ENCODE data around the gene KIRREL3. TPM values are rescaled to one million over a fixed set of nuclear protein-coding genes. Genes with fewer than 3 reads are reported as not detected.

The KIRREL3 gene
- total and polyA plus RNA-seq, 2 of the 8 experiments (the other 6 are each of a cell fraction or from before 2014, with no cell fraction given) = 0.29 to 0.32 TPM

DNA sequence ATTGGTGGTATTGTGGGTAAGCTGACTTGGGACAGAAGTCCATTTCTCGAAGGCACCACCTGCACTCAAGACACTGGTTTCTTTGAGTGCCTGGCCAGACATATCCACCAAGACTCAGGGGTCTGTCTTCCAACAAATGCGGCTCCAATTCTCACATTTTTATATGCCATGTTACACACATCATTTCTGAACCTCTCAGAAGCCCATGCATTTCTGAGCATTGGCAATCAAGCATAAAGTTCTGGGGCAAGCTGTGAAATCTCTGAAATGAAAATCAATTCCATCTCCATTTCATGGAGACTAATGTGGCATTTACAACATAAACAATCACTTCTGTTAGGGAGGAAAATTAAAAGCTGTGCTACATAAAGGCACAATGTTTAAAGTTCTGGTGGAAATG is 243.7 kb downstream of the KIRREL3 start:
- TF ChIP-seq TEAD4 (IDR thresholded peaks at IDR 0.05; ENCODE audit: low read depth, low read length) (no peak), BRCA1 (IDR thresholded peaks at IDR 0.05; ENCODE audit: low read depth, low read length) (no peak)

More for the DNA sequence above, 243.7 kb downstream of the KIRREL3 start:
- 71% methylated on average over 2 of the region's 2 CpGs; no CpG with 5 or more reads in 1 of the 2 experiments for WGBS, 2 experiments (ENCODE audit: extremely low coverage in 1 of 2, insufficient coverage in 1 of 2, insufficient read length in 1 of 2, insufficient replicate concordance in 2 of 2, low coverage in 1 of 2, low lambda C conversion rate in 2 of 2, missing lambda C conversion rate in 1 of 2)
- ChIA-PET POLR2A (ENCODE audit: partially characterized antibody) (no interaction called here), CTCF (ENCODE audit: partially characterized antibody) (interaction anchor here (1.0 to 2.5 kb wide), 2 partner anchors 8 to 10 kb away, joined by 3 to 9 read pairs; no protein-coding TSS in a partner anchor)
- Histone ChIP-seq H4K91ac (replicated peaks; ENCODE audit: insufficient read length, low read length) (no peak overlapping the region), H2BK120ac (replicated peaks; ENCODE audit: low read depth, low read length) (no peak overlapping the region), H3K9me3 (ENCODE audit: insufficient read depth in 2 of 2, low read depth in 1 of 2, low read length in 1 of 2) (no peaks in the 10 kb centered on the region; a peak in 1 of 4 replicates), H3K79me1 (ENCODE audit: low read depth, low read length) (no peaks in the 10 kb centered on the region), H2BK5ac (ENCODE audit: low read depth, low read length) (no peak overlapping the region), H2AK5ac (ENCODE audit: low read depth, low read length) (no peak overlapping the region), H2AFZ (ENCODE audit: low read length) (no peak overlapping the region), H3K56ac (replicated peaks; ENCODE audit: insufficient read length, low read depth, low read length) (no peak overlapping the region), H3K27me3 (replicated peaks in 1 of 4; ENCODE audit: control insufficient read depth in 3 of 4, extremely low read depth in 1 of 4, insufficient read depth in 3 of 4, low read length in 3 of 4) (no peaks in the 10 kb centered on the region), H3K9ac (replicated peaks in 1 of 4; ENCODE audit: extremely low read depth in 1 of 4, low read depth in 3 of 4, low read length in 3 of 4) (no peak overlapping the region), H3K14ac (ENCODE audit: insufficient read length) (no peak overlapping the region), H3K27ac (ENCODE audit: low read depth, low read length) (no peak overlapping the region), H3K36me3 (ENCODE audit: control insufficient read depth in 2 of 4, insufficient read depth in 4 of 4, low read length in 3 of 4) (no peaks in the 10 kb centered on the region), H2BK15ac (ENCODE audit: low read length) (no peak overlapping the region), H4K5ac (ENCODE audit: insufficient read length, low read depth, low read length) (no peak overlapping the region), H4K8ac (ENCODE audit: extremely low read depth, insufficient read depth, low read length) (peak overlapping the region; percentile 14; the same call in 1 of the 2 replicates), H4K20me1 (replicated peaks in 1 of 2; ENCODE audit: control insufficient read depth in 1 of 2, insufficient read depth in 2 of 2, low read length in 2 of 2) (no peaks in the 10 kb centered on the region), H3K18ac (ENCODE audit: extremely low read depth, low read length) (no peak overlapping the region), H3K23me2 (ENCODE audit: low read depth, low read length) (no peaks in the 10 kb centered on the region), H3K4ac (replicated peaks; ENCODE audit: insufficient read length, low read depth, low read length) (no peak overlapping the region), H3K4me1 (replicated peaks in 1 of 4; ENCODE audit: control insufficient read depth in 3 of 4, insufficient read depth in 4 of 4, low read length in 3 of 4) (no peaks in the 10 kb centered on the region), H2BK12ac (ENCODE audit: low read depth, low read length) (no peak overlapping the region), H3K4me3 (ENCODE audit: extremely low read depth in 1 of 4, insufficient read depth in 2 of 4, low read depth in 3 of 4, low read length in 4 of 4) (no peak overlapping the region), H3K79me2 (ENCODE audit: control insufficient read depth in 1 of 2, insufficient read depth in 2 of 2, low read length in 2 of 2) (no peaks in the 10 kb centered on the region), H2BK20ac (ENCODE audit: low read length) (no peak overlapping the region), H3K4me2 (ENCODE audit: insufficient read depth in 1 of 2, low read depth in 2 of 2, low read length in 2 of 2) (no peak overlapping the region), H3K23ac (ENCODE audit: insufficient read length) (no peak overlapping the region)
- DNase-seq (ENCODE audit: low read depth in 1 of 2, low spot score in 2 of 2) (no peak), FAIRE-seq (no peak)

All from H1 (cell line).